GM18873 (cell line): ENCODE data around the gene ACTL8.

ENCODE experiments used
- ATAC-seq: cut with Tn5 transposase; IDR thresholded peaks from one replicate; pipeline ENCODE4 v1.9.1; 2021; ENCODE audit warnings: mild to moderate bottlenecking, moderate library complexity, moderate number of reproducible peaks; ENCODE audit not compliant: unreplicated experiment, low FRiP score

Gene ACTL8

DNA sequence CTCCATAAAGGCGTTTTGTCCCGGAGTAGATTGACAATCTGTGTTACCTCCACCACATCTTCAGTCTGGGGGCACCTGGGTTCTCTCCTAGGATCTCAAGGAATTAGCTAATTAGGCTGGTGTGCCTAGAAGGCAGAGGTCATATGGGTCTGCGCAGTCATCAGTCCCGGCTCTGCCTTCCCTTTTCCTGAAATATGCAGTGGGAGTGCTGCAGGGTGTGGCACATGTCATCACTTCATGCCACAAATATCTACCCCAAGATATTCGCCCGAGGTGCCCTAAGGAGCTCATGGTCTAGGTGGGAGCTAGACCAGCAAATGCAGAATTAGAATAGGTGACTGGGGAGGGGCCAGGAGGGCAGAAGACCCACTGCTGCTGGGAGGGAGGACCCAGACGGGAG lies 42.9 kb downstream of the ACTL8 start:
- ATAC-seq, result no peak

DNA sequence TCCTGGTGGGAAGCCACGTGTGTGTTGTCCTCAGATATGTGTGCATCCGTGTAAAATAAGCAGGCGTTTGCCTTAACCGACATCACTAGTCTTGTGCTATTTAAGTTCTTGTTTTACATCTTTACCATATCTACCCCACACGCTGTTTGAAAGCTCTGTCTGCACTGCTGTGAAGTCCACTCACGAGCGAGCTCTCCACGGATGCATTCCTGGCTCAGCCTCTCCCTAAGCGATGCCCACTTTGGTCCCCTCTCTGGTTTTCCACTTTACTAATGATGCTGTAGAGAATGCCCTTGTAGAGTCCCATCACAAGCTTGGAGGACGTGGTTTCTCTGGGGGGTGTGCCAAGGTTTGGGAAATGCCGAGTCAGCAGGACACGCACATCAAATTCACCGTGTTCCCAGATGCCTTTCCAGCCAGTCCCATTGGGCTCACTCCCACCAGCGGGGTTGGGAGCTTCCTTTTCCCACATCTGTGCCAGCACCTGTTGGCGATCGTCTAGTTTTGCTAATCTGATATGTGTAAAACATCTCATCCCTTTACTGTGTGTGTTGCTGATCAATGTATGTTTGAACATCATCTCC lies 43.8 kb downstream of the ACTL8 start:
- no peak for ATAC-seq

DNA sequence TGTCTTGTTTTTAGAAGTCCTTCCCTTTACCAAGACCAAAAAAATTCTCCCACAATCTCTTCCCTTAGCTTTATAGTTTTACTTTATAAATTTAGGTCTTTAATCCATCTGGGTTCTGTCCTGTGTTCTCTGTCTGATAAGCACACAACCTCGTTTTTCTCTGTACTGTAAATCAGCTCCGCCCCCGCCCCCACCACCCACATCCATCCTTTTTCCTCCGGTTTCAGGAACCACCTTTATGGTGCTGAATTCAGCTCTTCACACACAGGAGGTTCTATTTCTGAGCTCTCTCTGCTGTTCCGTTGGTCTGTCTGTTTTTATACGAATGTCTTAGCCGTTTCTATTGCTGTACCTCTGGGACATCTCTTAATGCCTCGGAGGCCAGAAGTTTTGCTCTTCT lies 44.5 kb downstream of the ACTL8 start:
- no peak for ATAC-seq

DNA sequence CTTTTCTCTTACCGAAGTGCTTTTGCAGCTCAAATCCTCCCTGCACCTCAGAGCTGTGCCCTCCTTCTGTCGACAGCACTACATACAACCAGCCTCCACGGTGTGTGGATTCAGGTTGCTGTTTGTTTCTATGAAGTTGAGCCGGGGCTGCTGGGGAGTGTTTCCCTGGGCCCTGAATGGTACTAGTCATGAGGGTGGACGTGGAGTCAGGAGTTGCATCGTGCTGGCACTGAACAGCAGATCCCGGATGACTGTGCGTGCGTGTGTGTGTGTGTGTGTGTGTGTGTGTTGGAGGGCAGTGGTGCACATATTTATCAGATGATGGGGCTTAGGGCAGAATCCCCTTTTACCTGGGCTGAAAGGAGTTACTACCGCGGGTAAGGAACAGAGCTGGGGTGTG lies 47.0 kb downstream of the ACTL8 start:
- no peak for ATAC-seq

DNA sequence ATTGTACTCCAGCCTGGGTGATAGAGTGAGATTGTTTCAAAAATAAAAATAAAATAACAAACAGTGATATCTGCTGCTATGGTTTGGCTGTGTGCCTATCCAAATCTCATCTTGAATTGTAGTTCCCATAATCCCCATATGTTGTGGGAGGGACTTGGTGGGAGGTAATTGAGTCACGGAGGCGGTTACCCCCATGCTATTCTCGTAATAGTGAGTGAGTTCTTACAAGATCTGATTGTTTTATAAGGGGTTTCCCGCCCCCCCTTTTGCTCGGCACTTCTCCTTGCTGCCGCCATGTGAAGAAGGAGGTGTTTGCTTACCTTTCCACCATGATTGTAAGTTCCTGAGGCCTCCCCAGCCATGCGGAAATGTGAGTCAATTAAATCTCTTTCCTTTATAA lies 47.8 kb downstream of the ACTL8 start:
- ATAC-seq, result no peak

DNA sequence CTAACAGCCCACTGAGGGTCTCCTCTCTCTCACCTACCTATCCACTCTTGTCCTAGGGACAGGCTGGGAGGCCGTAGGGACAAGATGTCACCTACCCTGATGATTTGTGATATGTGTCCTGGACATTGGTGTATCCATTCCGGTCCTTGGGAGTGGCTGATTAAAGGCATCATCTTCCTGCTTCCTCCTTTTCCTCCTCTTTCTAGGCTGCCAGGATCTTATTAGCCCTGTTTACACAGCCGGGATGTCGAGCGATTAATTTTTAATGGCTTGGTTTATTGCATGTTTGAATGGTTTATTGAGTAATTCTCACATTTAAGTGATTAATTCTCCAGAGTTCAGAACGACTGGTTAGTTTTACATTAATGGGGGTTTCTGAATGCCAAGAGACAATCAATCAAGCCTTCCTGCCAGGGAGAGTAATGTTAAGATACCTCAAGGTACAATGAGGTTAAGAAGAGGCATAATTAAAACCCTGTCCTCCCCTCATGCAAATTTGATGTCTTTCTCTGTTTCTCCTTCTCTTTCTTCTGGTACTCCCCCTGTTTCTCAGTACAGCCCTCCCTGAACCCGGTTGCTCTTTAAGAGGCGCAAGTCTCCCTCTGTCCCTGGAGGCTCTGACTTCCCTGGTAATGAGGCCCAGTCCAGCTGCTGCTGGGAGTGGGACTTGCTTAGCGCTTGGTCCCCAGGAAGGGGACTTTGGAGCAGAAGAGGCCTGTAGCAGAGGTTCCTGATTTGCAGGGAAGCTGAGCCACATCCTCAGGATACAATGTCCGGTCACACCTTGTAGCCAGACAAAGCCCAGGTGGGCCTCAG lies 50.9 kb downstream of the ACTL8 start:
- ATAC-seq, result no peak

DNA sequence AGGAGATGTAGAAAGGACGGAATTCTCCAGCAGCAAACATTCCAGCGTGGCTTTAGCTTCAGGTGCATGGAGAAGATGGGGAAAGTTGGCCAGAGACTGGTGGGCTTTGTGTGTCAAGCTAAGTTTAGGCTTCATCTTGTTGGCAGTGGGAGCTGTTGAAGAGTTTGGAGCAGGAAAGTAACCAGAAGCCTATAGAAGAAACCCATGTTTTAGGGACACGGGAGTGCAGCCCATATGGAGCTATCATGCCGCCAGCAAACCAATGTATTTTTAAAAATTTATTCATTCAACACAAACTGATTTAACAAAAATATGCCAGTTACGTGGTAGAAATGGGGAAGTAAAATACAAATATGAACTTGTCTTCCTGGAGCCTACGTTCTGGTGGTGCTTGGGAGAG lies 53.7 kb downstream of the ACTL8 start:
- no peak for ATAC-seq

DNA sequence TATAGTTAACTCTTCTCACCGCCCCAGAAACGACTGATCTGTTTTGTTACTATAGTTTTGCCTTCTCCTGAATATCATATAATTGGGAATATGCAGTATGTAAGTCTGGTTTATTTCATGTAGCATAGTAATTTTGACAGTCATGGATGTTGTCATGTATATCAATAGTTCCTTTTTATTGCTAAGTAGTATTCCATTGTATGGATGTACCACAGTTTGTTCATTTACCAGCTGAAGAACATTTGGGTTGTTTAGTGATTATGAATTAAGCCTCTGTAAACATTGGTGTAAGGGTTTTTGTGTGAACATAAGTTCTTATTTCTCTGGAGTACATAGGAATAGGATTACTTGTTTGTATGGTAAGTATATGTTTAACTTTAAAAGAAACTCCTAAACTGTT lies 55.5 kb downstream of the ACTL8 start:
- no peak for ATAC-seq

DNA sequence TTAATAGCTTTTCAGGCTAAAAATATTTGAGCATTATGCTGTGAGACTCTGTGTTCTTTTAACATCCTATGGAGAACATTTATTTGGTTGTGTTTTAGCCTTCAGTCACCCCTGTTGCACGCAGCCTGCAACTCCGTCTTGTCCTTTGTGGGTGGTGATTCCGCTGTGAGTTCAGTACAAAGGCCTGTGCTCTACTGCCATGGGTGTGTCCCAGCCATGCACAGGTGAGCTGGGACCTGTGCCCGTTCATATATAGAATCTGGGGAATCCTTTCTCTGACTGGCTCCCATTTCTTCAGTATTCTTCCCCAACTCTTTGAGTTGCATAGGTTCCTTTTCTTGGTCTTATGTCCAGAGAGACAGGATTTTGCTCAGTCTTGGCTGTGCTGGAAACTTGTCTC lies 61.4 kb downstream of the ACTL8 start:
- no peak for ATAC-seq

DNA sequence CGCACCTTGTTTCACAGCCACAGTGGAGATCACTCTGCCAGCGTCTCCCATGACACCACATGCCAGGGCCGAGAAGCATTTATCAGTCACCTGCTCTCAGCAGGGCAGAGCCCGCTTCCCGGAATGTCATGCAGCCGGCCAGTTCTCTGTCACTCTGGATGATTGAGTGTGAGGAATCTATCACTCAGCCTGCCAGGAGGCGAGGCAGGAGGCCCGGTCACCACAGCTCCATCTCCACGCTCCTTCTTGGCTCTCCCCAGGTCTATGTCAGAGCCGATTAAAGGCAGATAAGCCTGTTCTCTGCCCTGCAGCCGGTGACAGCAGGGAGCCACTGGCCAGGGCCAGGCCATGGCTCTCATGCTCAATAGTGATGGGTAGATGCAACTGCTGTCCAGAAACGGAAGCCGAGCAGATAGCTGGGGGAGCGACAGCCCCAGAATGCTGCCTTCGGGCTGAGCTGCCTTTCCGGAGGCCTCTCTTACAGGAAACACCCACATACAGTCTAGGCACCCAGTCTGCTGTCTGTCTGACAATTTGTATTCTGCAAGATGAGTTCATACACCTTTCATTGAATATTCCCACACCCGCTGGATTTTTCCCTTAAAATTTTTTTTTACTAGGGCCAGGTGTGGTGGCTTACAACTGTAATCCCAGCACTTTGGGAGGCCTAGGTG lies 64.1 kb downstream of the ACTL8 start:
- ATAC-seq, result no peak

DNA sequence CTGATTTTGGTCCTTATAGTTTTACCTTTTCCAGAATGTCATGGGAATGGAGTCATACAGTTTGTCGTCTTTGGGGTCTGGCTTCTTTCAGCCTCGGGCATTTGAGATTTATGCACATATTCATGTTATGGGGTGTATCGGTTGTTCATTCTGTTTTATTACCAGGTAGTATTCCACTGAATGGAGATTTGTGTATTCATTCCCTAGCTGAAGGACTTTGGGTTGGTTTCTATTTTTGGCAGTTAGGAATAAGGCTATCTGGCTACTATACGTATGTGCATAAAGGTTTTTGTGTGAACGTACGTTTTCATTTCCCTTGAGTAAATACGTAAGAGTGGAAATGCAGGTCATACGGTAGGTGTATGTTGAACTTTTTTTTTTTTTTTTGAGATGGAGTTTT lies 65.1 kb downstream of the ACTL8 start:
- ATAC-seq, result no peak

DNA sequence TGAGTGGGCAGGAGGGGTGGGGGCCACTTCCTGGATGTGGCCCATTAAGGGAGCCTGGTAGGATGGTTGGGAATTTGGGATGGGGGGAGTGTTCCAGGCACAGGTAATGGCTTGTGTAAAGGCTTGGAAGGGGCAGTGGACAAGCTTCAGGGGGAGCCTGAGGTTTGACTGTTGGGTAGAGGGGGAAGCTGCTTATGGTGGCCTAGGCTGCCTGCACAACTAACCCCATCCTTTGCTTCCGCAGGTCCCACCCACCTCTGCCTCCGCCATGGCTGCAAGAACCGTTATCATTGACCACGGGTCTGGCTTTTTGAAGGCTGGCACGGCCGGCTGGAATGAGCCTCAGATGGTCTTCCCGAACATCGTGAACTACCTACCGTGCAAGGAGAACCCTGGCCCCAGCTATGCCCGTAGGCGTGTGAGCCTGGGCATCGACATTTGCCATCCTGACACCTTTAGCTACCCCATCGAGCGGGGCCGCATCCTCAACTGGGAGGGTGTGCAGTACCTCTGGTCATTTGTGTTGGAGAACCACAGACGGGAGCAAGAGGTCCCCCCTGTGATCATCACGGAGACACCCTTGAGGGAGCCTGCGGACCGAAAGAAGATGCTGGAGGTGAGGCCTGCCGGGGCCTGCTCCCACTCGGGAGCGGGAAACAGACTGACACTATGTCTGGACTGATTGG lies 67.8 kb downstream of the ACTL8 start:
- no peak for ATAC-seq

DNA sequence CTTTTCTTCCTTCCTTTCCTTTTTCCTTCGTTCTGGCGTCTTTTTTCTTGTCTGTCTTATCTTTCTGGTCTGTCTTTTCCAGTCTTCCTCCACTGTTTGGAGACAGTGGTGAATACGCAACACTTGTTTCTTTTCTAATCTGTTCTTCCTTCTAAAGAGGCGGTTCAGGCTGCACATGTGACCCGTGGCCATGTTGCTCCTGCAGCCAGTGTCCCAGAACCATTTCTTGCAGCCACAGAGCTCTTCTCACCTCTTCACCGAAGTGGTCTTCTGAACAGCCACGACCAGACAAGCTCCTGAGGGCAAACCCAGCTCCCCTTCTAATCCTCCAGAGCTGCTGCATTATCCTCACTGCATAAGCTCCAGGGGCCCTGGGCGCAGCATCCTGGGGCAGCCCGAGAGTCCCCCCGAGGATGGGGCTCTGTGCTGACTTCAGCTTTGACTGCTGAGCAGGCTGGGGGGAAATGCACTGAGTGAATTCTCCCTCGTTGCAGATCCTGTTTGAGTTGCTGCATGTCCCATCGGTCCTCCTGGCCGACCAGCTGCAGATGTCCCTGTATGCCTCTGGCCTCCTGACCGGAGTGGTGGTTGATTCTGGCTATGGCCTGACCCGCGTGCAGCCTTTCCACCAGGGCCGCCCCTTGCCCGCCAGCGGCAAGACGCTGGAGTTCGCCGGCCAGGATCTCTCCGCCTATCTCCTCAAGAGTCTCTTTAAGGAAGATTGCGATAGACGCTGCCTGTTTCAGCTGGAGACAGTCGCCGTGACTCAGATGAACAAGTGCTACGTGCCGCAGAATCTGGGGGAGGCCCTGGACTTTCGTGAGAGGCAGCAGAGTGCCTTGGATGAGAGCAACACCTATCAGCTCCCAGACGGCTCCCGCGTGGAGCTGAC lies 70.4 kb downstream of the ACTL8 start:
- ATAC-seq, result no peak

DNA sequence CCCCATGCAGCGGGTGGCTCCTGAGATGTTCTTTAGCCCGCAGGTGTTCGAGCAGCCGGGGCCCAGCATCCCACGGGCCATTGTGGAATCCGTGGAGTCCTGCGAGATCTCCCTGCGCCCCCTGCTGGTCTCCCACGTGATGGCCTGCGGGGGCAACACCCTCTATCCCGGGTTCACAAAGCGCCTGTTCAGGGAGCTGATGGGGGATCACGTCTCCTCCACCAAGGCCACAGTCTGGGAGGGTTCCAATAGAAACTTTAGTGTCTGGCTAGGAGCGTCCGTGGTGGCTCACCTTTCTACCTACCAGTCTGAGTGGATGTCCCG lies 71.0 kb downstream of the ACTL8 start:
- no peak for ATAC-seq

DNA sequence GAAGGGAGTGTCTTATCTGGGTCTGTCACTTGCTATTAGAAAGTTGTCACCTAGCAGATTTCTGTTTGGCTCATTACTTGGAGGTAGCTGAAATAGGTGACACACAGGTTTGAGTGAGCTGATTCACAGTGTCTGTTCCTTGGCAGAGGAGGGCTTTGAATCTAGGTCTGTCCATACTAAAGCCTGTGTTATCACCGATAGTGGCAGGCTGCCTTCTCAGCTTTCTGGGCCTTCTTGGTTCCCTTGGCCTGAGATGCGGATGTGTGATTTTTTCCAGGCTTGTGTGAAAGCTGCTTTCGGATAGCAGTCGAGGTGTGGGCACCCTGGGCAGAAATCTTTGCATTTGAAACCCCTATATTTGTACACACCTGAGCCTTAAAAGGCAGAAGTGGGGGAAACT lies 73.9 kb downstream of the ACTL8 start:
- no peak for ATAC-seq

DNA sequence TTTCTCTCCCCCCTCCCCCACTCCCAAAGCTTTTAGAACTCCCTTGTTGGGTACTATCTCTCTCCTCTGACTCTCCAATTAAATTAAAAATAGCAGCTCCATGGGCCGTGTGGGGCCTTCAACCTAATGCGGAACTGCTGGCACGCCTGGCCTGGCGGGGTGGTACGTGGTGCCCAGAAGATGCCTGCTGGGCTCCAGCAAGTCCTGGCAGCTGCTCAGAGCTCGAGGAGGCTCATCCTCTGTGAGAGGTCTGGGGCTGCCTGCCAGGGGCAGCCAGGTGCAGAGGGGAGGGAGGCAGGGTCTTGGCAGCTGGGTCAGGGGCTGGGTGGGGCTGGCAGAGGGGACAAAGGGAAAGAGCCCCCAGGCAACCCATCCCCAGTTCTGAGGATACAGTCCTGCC lies 74.4 kb downstream of the ACTL8 start:
- ATAC-seq, result no peak

DNA sequence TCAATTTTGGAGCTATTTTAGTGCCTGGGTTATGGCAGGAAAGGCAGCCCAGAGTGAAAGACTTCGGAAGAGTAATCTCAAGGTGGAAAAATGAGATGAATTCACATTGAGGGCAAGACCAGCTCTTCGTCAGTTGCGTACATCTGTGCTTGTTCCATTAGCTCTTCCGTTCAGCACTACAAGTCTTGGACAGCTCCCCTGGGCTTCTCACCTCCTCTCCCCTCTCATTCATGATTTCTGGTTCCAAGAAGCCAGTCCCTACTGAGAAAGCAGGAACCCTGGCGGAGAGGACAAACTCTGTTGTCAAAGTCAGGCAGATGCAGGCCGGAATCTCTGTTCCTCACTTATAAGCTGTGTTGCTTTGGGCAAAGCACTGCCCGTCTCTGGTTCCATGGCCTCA lies 76.5 kb downstream of the ACTL8 start:
- ATAC-seq, result no peak

DNA sequence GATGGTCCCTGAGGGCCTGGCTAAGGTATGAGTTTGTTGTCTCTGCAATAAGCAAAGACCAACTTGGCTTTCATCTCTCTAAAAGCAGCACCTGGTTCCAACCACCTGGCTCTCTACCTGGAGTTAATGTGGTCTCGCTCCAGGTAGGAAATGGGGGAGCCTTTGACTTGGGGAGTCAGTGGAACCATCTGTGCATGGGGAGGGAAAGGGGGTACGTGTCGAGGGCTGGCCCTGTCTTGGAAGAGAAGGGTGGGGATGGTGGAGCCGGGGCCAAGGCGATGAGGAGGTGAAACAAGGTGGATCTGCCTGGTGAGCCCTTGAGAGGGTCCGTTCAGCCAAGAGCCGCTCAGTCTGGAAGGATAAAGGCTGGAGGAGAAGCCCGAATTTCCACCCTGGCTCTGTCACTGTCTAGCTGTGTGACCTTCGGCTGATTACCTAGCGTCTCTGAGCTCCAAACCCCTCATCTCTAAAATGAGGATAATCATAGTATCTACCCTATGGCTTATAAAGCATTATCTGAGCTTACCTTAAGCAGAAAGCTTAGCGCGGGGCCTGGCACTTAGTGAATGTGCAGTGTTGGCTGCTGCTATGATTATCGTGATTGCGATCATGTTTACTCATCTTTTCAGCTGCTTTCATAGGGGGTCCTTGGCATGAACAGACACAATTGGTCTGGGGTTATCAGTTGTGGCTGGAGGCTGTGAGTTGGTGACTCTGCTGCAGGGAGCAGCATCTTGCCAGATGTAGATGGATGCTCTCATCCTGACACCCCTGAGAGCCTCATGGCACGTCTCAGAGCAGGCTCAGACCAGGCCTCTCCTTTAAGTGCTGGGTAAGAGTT lies 78.7 kb downstream of the ACTL8 start:
- no peak for ATAC-seq

DNA sequence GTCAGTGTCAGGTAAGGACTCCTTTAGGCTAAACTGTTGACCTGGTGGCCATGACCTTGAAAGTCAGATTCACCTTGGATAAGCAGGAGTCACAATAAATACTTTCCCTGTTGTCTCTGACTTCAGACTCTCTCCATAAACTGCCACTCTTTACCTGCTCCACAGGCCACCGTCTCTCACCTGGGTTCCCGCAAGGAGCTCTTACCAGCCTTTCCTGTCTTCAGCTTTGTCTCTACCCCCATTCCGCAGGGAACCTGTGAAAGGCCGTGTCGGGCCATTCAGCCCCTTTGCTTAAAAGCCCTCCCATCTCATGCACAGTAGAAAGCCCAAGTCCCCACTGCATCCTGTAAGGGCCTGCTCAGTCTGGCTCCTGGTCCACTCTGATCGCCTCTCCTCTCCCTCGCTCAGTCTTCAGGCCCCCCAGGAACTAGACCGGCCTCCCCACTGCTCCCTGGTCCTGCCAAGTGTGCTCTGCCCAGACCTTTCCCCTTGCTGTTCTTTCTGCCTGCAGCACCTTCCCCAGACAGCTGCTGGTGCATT lies 79.5 kb downstream of the ACTL8 start:
- no peak for ATAC-seq
